Measurements from ENCODE around the gene SPTB. TPM values are rescaled to one million over a fixed set of nuclear protein-coding genes. Genes with fewer than 3 reads are reported as not detected.
A peak's percentile ranks its signal among the peaks of the same experiment; 100 is the strongest.

Gene SPTB
- total RNA-seq, 1 donor from 2014 or later, result not detected

- DNase-seq (ENCODE audit: low read depth), result no peak
- Histone ChIP-seq H3K27me3 (ENCODE audit: control insufficient read depth, insufficient read depth, low read length) (peaks cover 22% of the 10 kb centered on the region), H3K36me3 (ENCODE audit: control insufficient read depth, insufficient read depth, low read length) (no peaks in the 10 kb centered on the region), H3K4me3 (ENCODE audit: low read depth, low read length) (no peak overlapping the region)
- FAIRE-seq, result no peak
- TF ChIP-seq CTCF (IDR thresholded peaks at IDR 0.05; ENCODE audit: insufficient read depth, low read length, severe bottlenecking), result no peak
Measured at GRCh38 chr14:64841772-64842750, 37.6 kb downstream of the SPTB start.

- Histone ChIP-seq H3K4me3 (ENCODE audit: low read depth, low read length) (no peak overlapping the region), H3K36me3 (ENCODE audit: control insufficient read depth, insufficient read depth, low read length) (no peaks in the 10 kb centered on the region), H3K27me3 (ENCODE audit: control insufficient read depth, insufficient read depth, low read length) (peaks cover 20% of the 10 kb centered on the region)
- TF ChIP-seq CTCF (IDR thresholded peaks at IDR 0.05; ENCODE audit: insufficient read depth, low read length, severe bottlenecking), result peak; percentile 53
- DNase-seq (ENCODE audit: low read depth) (peak; percentile 66), FAIRE-seq (no peak)
Measured at GRCh38 chr14:64841121-64841651, 38.5 kb downstream of the SPTB start.

GRCh38 chr14:64838656-64839055 is 41.1 kb downstream of the SPTB start:
- DNase-seq (ENCODE audit: low read depth), result peak; percentile 82
- Histone ChIP-seq H3K36me3 (ENCODE audit: control insufficient read depth, insufficient read depth, low read length) (no peaks in the 10 kb centered on the region), H3K27me3 (ENCODE audit: control insufficient read depth, insufficient read depth, low read length) (peaks cover 15% of the 10 kb centered on the region), H3K4me3 (ENCODE audit: low read depth, low read length) (no peak overlapping the region)
- FAIRE-seq, result no peak
- no peak for TF ChIP-seq CTCF (IDR thresholded peaks at IDR 0.05; ENCODE audit: insufficient read depth, low read length, severe bottlenecking)

GRCh38 chr14:64835431-64835830 is 44.3 kb downstream of the SPTB start:
- FAIRE-seq (no peak), DNase-seq (ENCODE audit: low read depth) (no peak)
- no peaks in the 10 kb centered on the region for H3K36me3 ChIP-seq (ENCODE audit: control insufficient read depth, insufficient read depth, low read length)
- no peak for TF ChIP-seq CTCF (IDR thresholded peaks at IDR 0.05; ENCODE audit: insufficient read depth, low read length, severe bottlenecking)
- peaks cover 5% of the 10 kb centered on the region for H3K27me3 ChIP-seq (ENCODE audit: control insufficient read depth, insufficient read depth, low read length)
- H3K4me3 ChIP-seq (ENCODE audit: low read depth, low read length), result no peak overlapping the region

GRCh38 chr14:64834965-64835364 is 44.7 kb downstream of the SPTB start:
- TF ChIP-seq CTCF (IDR thresholded peaks at IDR 0.05; ENCODE audit: insufficient read depth, low read length, severe bottlenecking), result no peak
- H3K36me3 ChIP-seq (ENCODE audit: control insufficient read depth, insufficient read depth, low read length), result no peaks in the 10 kb centered on the region
- peaks cover 4% of the 10 kb centered on the region for H3K27me3 ChIP-seq (ENCODE audit: control insufficient read depth, insufficient read depth, low read length)
- H3K4me3 ChIP-seq (ENCODE audit: low read depth, low read length), result no peak overlapping the region
- DNase-seq (ENCODE audit: low read depth) (no peak), FAIRE-seq (no peak)

All from bronchial epithelial cell (primary cell).